ENCODE results near the gene TRANK1. TPM values are rescaled to one million over a fixed set of nuclear protein-coding genes. Genes with fewer than 3 reads are reported as not detected.
"Not testable (repeated sequence)": the region's sequence is repeated elsewhere in the genome, so short reads cannot be mapped to it uniquely, and the experiment has no call there.

TRANK1 gene
- polyA plus RNA-seq, 1 donor from 2014 or later, result 11.6 TPM

- H3K27ac ChIP-seq (ENCODE audit: low read length), result no peak overlapping the region
- no peak overlapping the region for H3K4me2 ChIP-seq (ENCODE audit: low read length)
- no peak for TF ChIP-seq EP300 (conservative IDR thresholded peaks at IDR 0.05; ENCODE audit: poor library complexity, severe bottlenecking)
- TF ChIP-seq RAD21 (conservative IDR thresholded peaks at IDR 0.05), result no peak
- TF ChIP-seq MXI1 (conservative IDR thresholded peaks at IDR 0.05; ENCODE audit: poor library complexity, severe bottlenecking), result no peak
- TF ChIP-seq SMC3 (conservative IDR thresholded peaks at IDR 0.05; ENCODE audit: poor library complexity), result no peak
- TF ChIP-seq, protein P1, sequence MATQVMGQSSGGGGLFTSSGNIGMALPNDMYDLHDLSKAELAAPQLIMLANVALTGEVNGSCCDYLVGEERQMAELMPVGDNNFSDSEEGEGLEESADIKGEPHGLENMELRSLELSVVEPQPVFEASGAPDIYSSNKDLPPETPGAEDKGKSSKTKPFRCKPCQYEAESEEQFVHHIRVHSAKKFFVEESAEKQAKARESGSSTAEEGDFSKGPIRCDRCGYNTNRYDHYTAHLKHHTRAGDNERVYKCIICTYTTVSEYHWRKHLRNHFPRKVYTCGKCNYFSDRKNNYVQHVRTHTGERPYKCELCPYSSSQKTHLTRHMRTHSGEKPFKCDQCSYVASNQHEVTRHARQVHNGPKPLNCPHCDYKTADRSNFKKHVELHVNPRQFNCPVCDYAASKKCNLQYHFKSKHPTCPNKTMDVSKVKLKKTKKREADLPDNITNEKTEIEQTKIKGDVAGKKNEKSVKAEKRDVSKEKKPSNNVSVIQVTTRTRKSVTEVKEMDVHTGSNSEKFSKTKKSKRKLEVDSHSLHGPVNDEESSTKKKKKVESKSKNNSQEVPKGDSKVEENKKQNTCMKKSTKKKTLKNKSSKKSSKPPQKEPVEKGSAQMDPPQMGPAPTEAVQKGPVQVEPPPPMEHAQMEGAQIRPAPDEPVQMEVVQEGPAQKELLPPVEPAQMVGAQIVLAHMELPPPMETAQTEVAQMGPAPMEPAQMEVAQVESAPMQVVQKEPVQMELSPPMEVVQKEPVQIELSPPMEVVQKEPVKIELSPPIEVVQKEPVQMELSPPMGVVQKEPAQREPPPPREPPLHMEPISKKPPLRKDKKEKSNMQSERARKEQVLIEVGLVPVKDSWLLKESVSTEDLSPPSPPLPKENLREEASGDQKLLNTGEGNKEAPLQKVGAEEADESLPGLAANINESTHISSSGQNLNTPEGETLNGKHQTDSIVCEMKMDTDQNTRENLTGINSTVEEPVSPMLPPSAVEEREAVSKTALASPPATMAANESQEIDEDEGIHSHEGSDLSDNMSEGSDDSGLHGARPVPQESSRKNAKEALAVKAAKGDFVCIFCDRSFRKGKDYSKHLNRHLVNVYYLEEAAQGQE (IDR thresholded peaks at IDR 0.05; ENCODE audit: borderline replicate concordance), result no peak
- TF ChIP-seq POLR2AphosphoS5 (IDR thresholded peaks at IDR 0.05), result no peak
- no peak for TF ChIP-seq EZH2 (IDR thresholded peaks at IDR 0.05; ENCODE audit: borderline replicate concordance, insufficient read depth, low read length, poor library complexity, severe bottlenecking)
- TF ChIP-seq TAF1 (IDR thresholded peaks at IDR 0.05; ENCODE audit: low read depth), result no peak
- no peak for TF ChIP-seq CTCF (IDR thresholded peaks at IDR 0.05; ENCODE audit: poor library complexity, severe bottlenecking)
- H3K4me3 ChIP-seq (ENCODE audit: low read length), result no peak overlapping the region
- H3K9me2 ChIP-seq (ENCODE audit: insufficient read depth, low read length), result no peaks in the 10 kb centered on the region
- no peak overlapping the region for H3K9ac ChIP-seq (ENCODE audit: low read length)
- H3K27me3 ChIP-seq (ENCODE audit: insufficient read depth, low read depth, low read length), result no peaks in the 10 kb centered on the region
- H3K36me3 ChIP-seq (ENCODE audit: insufficient read depth, low read length), result no peaks in the 10 kb centered on the region
- H3F3A ChIP-seq (ENCODE audit: insufficient read depth, low read length, poor library complexity, severe bottlenecking), result no peaks in the 10 kb centered on the region
- H3K9me3 ChIP-seq (ENCODE audit: low read length), result no peaks in the 10 kb centered on the region
- no peaks in the 10 kb centered on the region for H3K79me2 ChIP-seq (replicated peaks; ENCODE audit: insufficient read depth, low read length)
- no peak overlapping the region for H2AFZ ChIP-seq (ENCODE audit: low read depth, low read length)
- H4K20me1 ChIP-seq (ENCODE audit: insufficient read depth), result no peaks in the 10 kb centered on the region
These were observed 20.0 kb upstream of the TRANK1 start for GRCh38 chr3:36964817-36965216.

- TF ChIP-seq EP300 (conservative IDR thresholded peaks at IDR 0.05; ENCODE audit: poor library complexity, severe bottlenecking), result no peak
- no peak for TF ChIP-seq MXI1 (conservative IDR thresholded peaks at IDR 0.05; ENCODE audit: poor library complexity, severe bottlenecking)
- no peak for TF ChIP-seq RAD21 (conservative IDR thresholded peaks at IDR 0.05)
- no peak for TF ChIP-seq POLR2AphosphoS5 (IDR thresholded peaks at IDR 0.05)
- TF ChIP-seq EZH2 (IDR thresholded peaks at IDR 0.05; ENCODE audit: borderline replicate concordance, insufficient read depth, low read length, poor library complexity, severe bottlenecking), result no peak
- TF ChIP-seq SMC3 (conservative IDR thresholded peaks at IDR 0.05; ENCODE audit: poor library complexity), result no peak
- no peak for TF ChIP-seq TAF1 (IDR thresholded peaks at IDR 0.05; ENCODE audit: low read depth)
- no peak for TF ChIP-seq CTCF (IDR thresholded peaks at IDR 0.05; ENCODE audit: poor library complexity, severe bottlenecking)
- TF ChIP-seq, protein P1 (IDR thresholded peaks at IDR 0.05; ENCODE audit: borderline replicate concordance), result no peak
- no peak overlapping the region for H3K9ac ChIP-seq (ENCODE audit: low read length)
- H3K27ac ChIP-seq (ENCODE audit: low read length), result no peak overlapping the region
- no peaks in the 10 kb centered on the region for H3K79me2 ChIP-seq (replicated peaks; ENCODE audit: insufficient read depth, low read length)
- H3F3A ChIP-seq (ENCODE audit: insufficient read depth, low read length, poor library complexity, severe bottlenecking), result no peaks in the 10 kb centered on the region
- no peaks in the 10 kb centered on the region for H3K9me2 ChIP-seq (ENCODE audit: insufficient read depth, low read length)
- no peak overlapping the region for H3K4me3 ChIP-seq (ENCODE audit: low read length)
- H2AFZ ChIP-seq (ENCODE audit: low read depth, low read length), result no peak overlapping the region
- no peaks in the 10 kb centered on the region for H3K9me3 ChIP-seq (ENCODE audit: low read length)
- no peaks in the 10 kb centered on the region for H3K27me3 ChIP-seq (ENCODE audit: insufficient read depth, low read depth, low read length)
- no peak overlapping the region for H3K4me2 ChIP-seq (ENCODE audit: low read length)
- no peaks in the 10 kb centered on the region for H3K36me3 ChIP-seq (ENCODE audit: insufficient read depth, low read length)
- no peaks in the 10 kb centered on the region for H4K20me1 ChIP-seq (ENCODE audit: insufficient read depth)
These were observed 19.5 kb upstream of the TRANK1 start for GRCh38 chr3:36964331-36964730.

DNA sequence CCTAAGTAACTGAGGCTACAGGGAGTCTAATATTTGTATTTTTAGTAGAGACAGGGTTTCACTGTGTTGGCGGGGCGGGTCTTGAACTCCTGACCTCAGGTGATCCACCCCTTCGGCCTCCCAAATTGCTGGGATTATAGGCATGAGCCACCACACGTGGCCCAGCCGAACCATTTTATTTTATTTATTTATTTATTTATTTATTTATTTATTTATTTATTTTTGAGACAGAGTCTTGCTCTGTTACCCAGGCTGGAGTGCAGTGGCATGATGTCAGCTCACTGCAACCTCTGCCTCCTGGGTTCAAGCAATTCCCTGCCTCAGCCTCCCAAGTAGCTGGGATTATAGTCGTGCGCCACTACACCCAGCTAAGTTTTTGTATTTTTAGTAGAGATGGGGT is 18.2 kb upstream of the TRANK1 start:
- not testable (repeated sequence) for H3K36me3 ChIP-seq (ENCODE audit: insufficient read depth, low read length); H3K4me3 ChIP-seq (ENCODE audit: low read length); H3K9me2 ChIP-seq (ENCODE audit: insufficient read depth, low read length); H3K27me3 ChIP-seq (ENCODE audit: insufficient read depth, low read depth, low read length); H3K27ac ChIP-seq (ENCODE audit: low read length); H4K20me1 ChIP-seq (ENCODE audit: insufficient read depth); H3F3A ChIP-seq (ENCODE audit: insufficient read depth, low read length, poor library complexity, severe bottlenecking); H3K9me3 ChIP-seq (ENCODE audit: low read length); H3K79me2 ChIP-seq (replicated peaks; ENCODE audit: insufficient read depth, low read length); H3K4me2 ChIP-seq (ENCODE audit: low read length); H2AFZ ChIP-seq (ENCODE audit: low read depth, low read length); H3K9ac ChIP-seq (ENCODE audit: low read length)
